Muscle of leg (tissue), 11 donors: ENCODE results near the gene DDX20. TPM values are rescaled to one million over a fixed set of nuclear protein-coding genes. Genes with fewer than 3 reads are reported as not detected.
"Not testable (repeated sequence)": the region's sequence is repeated elsewhere in the genome, so short reads cannot be mapped to it uniquely, and the experiment has no call there.

ENCODE experiments used
- DNase-seq: peaks from one replicate; pipeline ENCODE4 v3.0.0; 2013
- H3K27ac ChIP-seq: one replicate; pipeline ENCODE4 v1.5.1; 2013; ENCODE audit warnings: mild to moderate bottlenecking, low read length, control low read depth
- H3K27me3 ChIP-seq: one replicate; pipeline ENCODE4 v1.6.1; 2013; ENCODE audit warnings: low read length; ENCODE audit not compliant: control insufficient read depth, insufficient read depth
- H3K36me3 ChIP-seq: one replicate; pipeline ENCODE4 v1.6.1; 2013; ENCODE audit warnings: low read length; ENCODE audit not compliant: control insufficient read depth, insufficient read depth
- H3K4me1 ChIP-seq: one replicate; pipeline ENCODE4 v1.6.1; 2013; ENCODE audit warnings: low read length; ENCODE audit not compliant: control insufficient read depth, insufficient read depth
- H3K4me3 ChIP-seq: one replicate; pipeline ENCODE4 v1.5.1; 2013; ENCODE audit warnings: low read length, control low read depth
- H3K9me3 ChIP-seq: replicated peaks from 2 replicates; pipeline ENCODE4 v1.6.1; 2013; ENCODE audit warnings: low read depth, low read length; ENCODE audit not compliant: control insufficient read depth
- WGBS: methylation state at CpG from one replicate; pipeline ENCODE4 v1.1.5; 2013; ENCODE audit warnings: missing lambda C conversion rate; ENCODE audit not compliant: insufficient coverage; 5-methylcytosine and 5-hydroxymethylcytosine counted together
- polyA plus RNA-seq, 8 donors: library from polyadenylated mRNA; unstranded; fragments of 120-200 nt; gene quantifications; one replicate each; pipeline versions ENCODE4 v1.2.1 to v1.2.3, GENCODE V29; 2013; ENCODE audit warnings: inconsistent platforms in 1 of 8, low replicate concordance in 1 of 8; ENCODE audit not compliant: insufficient read length in 8 of 8, insufficient read depth in 1 of 8
- total RNA-seq: library from RNA; stranded (reverse); fragments of 120-200 nt; gene quantifications from one replicate; pipeline ENCODE4 v1.2.4, GENCODE V29; 2013

The DDX20 gene
- total and polyA plus RNA-seq, 9 donors = 10.0 to 12.0 (median 11.2) TPM

DNA sequence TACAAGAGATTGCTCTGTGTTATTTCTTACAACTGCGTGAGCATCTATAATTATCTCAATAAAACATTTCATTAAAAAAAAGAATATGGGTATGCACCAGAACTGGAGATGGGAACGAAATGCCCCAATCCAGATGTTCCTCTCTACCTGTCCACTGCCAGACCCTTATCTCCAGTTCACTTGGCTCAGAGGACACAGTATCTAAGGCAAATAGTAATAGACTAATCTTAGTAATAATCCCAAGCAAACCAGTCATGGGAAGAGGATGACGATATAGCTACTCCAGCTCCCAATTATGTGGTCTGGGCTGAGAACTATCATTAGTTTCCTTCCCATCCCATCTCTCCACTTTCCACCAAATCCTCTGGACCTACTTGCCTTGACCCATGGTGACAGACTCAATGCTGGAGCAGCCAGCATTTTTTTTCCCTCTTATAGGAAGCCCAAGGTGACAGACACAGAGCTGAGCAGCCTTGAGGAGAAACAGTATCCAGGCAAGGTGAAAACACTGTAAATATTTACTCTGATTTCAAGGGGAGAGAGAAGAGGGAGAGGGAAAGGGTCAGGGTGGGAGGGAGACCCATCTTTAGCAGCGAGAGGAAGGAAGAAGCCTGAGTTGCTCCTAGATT, 28.7 kb downstream of the DDX20 start:
- no peak overlapping the region for H3K4me3 ChIP-seq
- peaks cover 4% of the 10 kb centered on the region for H3K4me1 ChIP-seq
- no peaks in the 10 kb centered on the region for H3K9me3 ChIP-seq
- DNase-seq = no peak
- H3K27me3 ChIP-seq = peaks cover 6% of the 10 kb centered on the region
- H3K27ac ChIP-seq = no peak overlapping the region
- WGBS = no CpG with 5 or more reads among the region's 4 CpGs
- H3K36me3 ChIP-seq = no peaks in the 10 kb centered on the region

DNA sequence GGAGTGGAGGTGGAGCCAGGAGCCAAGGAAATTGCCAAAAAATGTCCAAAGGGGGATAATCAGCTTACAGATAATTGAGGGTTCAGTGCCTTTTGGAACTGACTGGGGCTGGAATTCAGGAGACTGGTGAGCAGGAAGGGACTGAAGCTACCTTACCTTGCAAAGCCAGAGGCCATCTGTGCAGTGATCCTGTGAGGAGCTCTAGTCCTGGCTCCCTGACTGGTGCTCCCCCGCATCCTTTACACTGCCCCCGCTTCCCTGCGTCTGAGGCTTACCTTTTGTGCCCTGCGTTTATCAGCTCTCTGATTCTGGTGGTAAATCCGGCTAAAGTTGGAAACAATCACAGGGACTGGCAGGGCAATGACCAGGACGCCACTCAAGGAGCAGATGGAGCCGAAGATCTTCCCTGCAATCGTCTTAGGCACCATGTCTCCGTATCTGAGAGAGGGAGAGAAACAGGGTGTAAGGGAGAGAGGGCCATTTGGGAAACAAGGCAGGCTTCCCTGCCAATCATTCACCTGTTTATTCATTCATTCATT, 31.0 kb downstream of the DDX20 start:
- Histone ChIP-seq H3K9me3 (no peaks in the 10 kb centered on the region), H3K36me3 (no peaks in the 10 kb centered on the region)
- 71% methylated on average over 5 of the region's 9 CpGs for whole genome bisulfite sequencing

DNA sequence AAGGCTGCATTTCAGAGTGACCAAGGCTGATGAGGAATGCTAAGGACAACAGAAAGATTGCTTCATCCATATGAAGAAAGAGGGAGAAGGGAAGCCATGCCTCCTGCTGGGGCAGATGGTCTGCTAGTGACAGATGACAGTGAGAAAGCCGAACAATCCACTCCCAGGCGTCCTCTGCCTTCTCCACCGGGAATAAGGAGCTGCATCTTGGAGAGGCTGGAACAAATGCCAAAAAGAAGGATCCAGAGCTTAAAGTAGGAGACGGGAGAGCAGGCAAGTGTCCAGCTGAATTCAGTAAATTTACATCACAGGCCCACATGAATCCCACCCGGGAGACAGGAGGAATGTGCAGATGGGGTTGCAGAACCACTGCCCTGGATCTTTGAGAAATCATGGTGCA, 33.4 kb downstream of the DDX20 start:
- peak; percentile 59 for DNase-seq
- Histone ChIP-seq H3K27me3 (peaks cover 11% of the 10 kb centered on the region), H3K4me3 (no peak overlapping the region), H3K4me1 (peaks cover 4% of the 10 kb centered on the region), H3K36me3 (no peaks in the 10 kb centered on the region), H3K9me3 (no peaks in the 10 kb centered on the region), H3K27ac (no peak overlapping the region)
- WGBS = no CpG with 5 or more reads among the region's 5 CpGs

More for the DNA sequence above, 31.0 kb downstream of the DDX20 start:
- no peak overlapping the region for H3K27ac ChIP-seq
- no peak for DNase-seq
- H3K4me3 ChIP-seq = no peak overlapping the region
- peaks cover 6% of the 10 kb centered on the region for H3K27me3 ChIP-seq
- peaks cover 4% of the 10 kb centered on the region for H3K4me1 ChIP-seq

DNA sequence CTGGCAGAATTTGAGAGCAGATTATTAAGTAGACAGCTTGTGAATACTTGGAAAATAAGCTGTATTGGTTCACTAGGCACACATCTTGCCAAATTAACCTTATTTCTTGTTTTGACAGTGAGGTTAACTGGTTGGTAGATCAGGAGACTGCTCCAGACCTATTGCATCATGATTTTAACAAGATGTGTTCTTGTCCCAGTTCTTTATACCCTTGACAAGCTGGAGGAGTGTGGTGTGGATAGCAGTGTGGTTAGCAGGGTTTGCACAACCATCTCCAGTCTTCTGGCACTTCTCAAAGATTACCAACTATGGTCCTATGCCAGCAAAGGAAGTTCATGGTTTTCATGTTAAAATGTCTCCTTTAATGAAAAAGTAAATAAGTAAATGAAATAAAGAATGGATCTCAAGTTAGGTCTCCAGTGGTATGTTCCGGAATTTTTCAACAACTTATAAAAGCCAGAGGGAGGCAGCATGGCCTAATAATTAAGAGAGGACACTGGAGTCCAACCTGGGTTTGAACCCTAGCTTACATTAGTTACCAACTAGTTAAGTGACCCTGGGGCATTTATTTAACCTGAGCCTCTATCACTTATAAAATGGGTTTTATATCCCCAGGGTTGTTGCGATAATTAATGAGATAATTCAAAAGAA, 34.1 kb downstream of the DDX20 start:
- Histone ChIP-seq H3K9me3 (no peaks in the 10 kb centered on the region), H3K4me3 (no peak overlapping the region), H3K27me3 (peaks cover 11% of the 10 kb centered on the region), H3K36me3 (no peaks in the 10 kb centered on the region), H3K4me1 (peaks cover 4% of the 10 kb centered on the region), H3K27ac (no peak overlapping the region)
- DNase-seq = no peak
- no CpG with 5 or more reads among the region's 2 CpGs for WGBS

DNA sequence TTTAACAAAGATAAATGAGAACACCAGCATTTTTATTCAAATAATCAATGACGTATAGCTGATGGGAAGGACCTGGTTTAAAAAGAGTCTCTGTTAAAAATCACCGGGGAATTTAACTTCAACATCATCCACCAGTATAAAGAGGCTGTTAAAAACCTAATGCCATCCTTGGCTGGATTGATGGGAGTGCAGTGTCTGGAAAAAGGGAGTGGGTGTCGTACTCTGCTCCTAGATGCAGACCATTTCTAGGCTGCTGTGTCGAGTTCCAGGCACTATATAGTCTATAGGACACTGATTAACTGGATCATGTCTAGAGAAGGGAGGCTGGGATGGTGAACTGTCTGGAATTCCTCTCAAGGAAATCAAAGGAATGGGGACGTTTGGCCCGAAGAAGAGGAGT, 36.1 kb downstream of the DDX20 start:
- 49% methylated on average over 4 of the region's 6 CpGs for WGBS

DNA sequence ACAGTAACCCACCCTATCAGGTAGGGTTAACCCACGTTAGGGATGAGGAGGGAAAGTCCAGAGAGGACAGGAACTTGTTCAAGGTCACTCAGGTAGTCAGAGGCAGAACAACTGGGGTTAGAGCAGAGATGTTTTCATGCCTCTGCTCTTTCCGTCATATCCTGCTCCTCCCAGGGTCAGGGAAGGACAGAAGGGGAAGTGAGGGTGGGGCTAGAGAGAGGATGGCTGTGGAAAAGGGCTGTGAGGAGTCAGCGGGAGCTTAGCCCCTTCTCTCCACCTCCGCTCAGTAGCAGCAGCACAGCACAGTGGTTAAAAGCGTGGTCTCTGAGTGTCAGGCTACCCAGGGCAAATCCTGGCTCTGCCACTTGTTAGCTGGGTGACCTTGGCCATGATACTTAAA, 36.5 kb downstream of the DDX20 start:
- Histone ChIP-seq H3K27ac (no peak overlapping the region), H3K4me3 (no peak overlapping the region), H3K4me1 (peaks cover 4% of the 10 kb centered on the region), H3K27me3 (peaks cover 4% of the 10 kb centered on the region), H3K9me3 (no peaks in the 10 kb centered on the region), H3K36me3 (no peaks in the 10 kb centered on the region)
- WGBS = no CpG with 5 or more reads among the region's 5 CpGs
- DNase-seq = no peak

More for the DNA sequence above, 36.1 kb downstream of the DDX20 start:
- Histone ChIP-seq H3K36me3 (no peaks in the 10 kb centered on the region), H3K27me3 (peaks cover 4% of the 10 kb centered on the region), H3K27ac (no peak overlapping the region), H3K4me1 (peaks cover 4% of the 10 kb centered on the region), H3K9me3 (no peaks in the 10 kb centered on the region), H3K4me3 (no peak overlapping the region)
- DNase-seq = no peak

DNA sequence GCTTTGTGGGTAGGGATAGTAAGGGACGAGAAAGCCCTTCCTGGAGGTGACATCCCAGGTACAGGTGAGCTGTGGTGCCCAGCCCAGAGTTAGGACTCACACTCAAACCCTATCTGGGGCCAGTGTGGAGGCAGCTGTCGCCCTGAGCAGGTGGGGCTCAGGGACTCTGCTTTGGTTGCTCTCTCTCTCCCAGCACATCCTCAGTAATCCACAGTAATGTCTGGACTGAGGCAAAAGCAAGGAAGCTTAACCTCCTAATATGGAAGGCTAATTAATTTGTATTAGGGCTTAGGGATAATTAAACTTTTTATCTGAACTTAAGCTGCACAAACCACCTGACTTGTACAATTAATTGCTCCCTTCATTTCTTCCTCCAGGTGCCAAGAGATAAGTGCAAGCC, 38.2 kb downstream of the DDX20 start:
- Histone ChIP-seq H3K4me3 (no peak overlapping the region), H3K36me3 (no peaks in the 10 kb centered on the region), H3K27ac (no peak overlapping the region), H3K9me3 (no peaks in the 10 kb centered on the region), H3K4me1 (peaks cover 3% of the 10 kb centered on the region), H3K27me3 (peaks cover 4% of the 10 kb centered on the region)
- no peak for DNase-seq
- whole genome bisulfite sequencing = no CpG with 5 or more reads among the region's 2 CpGs

DNA sequence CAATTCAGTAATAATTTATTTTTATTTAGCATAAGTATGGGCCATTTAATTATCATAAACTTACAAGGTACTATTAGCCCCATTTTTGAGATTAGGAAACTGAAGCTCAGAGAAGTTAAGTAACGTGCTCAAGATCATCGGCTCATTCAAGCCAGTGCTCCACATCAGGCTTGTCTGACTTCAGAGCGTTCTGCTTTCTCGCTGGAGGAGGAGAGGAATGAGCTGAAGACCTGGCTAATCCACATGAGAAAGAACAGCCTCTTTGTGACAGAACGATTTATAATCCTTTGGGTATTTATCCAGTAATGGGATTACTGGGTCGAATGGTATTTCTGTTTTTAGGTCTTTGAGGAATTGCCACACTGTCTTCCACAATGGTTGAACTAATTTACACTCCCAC, 39.7 kb downstream of the DDX20 start:
- Histone ChIP-seq H3K27ac (no peak overlapping the region), H3K9me3 (no peaks in the 10 kb centered on the region), H3K4me1 (no peaks in the 10 kb centered on the region), H3K27me3 (peaks cover 4% of the 10 kb centered on the region), H3K4me3 (no peak overlapping the region), H3K36me3 (no peaks in the 10 kb centered on the region)
- 95% methylated on average over 3 of the region's 6 CpGs for WGBS
- DNase-seq = no peak

DNA sequence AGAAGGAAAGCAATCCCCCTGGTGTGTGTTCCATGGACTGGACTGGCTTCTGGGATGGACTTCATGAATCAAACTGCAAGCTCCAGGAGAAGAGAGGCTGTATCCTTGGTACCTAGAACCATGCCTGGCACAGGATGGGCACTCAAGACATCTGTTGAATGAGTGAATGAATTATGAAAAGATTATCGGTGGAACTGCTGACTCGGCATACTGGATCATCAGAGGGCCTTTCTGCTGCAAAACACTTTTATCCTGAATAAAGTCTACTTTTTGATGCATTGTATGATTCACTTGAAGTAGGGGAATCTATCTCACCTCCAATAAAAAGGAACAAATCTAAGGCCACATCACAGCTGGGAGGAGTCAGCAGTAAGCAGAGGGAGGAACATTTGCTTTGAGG, 42.9 kb downstream of the DDX20 start:
- Histone ChIP-seq H3K27ac (no peak overlapping the region), H3K4me3 (no peak overlapping the region), H3K4me1 (no peaks in the 10 kb centered on the region), H3K9me3 (no peaks in the 10 kb centered on the region), H3K36me3 (no peaks in the 10 kb centered on the region), H3K27me3 (no peaks in the 10 kb centered on the region)
- no peak for DNase-seq
- no CpG with 5 or more reads among the region's 2 CpGs for WGBS

DNA sequence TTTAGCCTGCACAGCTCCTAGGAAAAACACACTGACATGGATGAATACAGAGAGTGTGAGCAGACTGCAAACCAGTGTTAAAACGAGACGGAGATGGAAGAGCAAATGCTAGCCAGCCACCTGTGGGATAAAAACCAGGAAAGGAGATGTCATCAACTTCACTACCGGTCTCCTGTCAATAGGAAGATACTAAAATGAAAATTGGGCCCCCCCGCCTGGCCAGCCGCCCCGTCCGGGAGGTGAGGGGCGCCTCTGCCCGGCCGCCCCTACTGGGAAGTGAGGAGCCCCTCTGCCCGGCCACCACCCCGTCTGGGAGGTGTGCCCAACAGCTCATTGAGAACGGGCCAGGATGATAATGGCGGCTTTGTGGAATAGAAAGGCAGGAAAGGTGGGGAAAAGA, 44.0 kb downstream of the DDX20 start:
- DNase-seq, H3K4me3 ChIP-seq, H3K9me3 ChIP-seq, H3K36me3 ChIP-seq, H3K27ac ChIP-seq, H3K4me1 ChIP-seq, H3K27me3 ChIP-seq: not testable (repeated sequence)
- 100% methylated on average over 2 of the region's 14 CpGs for WGBS
